MCF 10A (cell line): ENCODE results near the gene ZSWIM5. TPM values are rescaled to one million over a fixed set of nuclear protein-coding genes. Genes with fewer than 3 reads are reported as not detected.
"Not testable (repeated sequence)": the region's sequence is repeated elsewhere in the genome, so short reads cannot be mapped to it uniquely, and the experiment has no call there.

ENCODE experiments used
- BruUV-seq: library from RNA; stranded (reverse); fragments of 400-500 nt; replicated peaks from 2 replicates; lab custom pipeline; 2021; lab: Mats Ljungman, UMichigan
- CTCF ChIA-PET: fragments of 300-600 bp; sonication (Branson Sonifier 250); formaldehyde crosslinking; extraction: SDS; loops from one replicate; lab custom pipeline; 2021; ENCODE audit warnings: antibody characterized with exemption, inconsistent platforms; lab: Yijun Ruan, JAX
- POLR2A ChIA-PET: fragments of 300-600, 350-650 bp; sonication (Branson Sonifier 250); formaldehyde crosslinking; extraction: SDS; loops from one replicate; lab custom pipeline; 2020; ENCODE audit warnings: antibody characterized with exemption, inconsistent platforms; lab: Yijun Ruan, JAX
- DNase-seq: peaks from one replicate; pipeline ENCODE4 v3.0.0-alpha.2; 2018; ENCODE audit not compliant: unreplicated experiment
- H3K27ac Mint-ChIP-seq: one replicate; pipeline ENCODE4 v1.8.0; 2022; ENCODE audit warnings: mild to moderate bottlenecking, low read depth, mixed read lengths; ENCODE audit not compliant: unreplicated experiment
- H3K27me3 Mint-ChIP-seq: one replicate; pipeline ENCODE4 v1.8.0; 2022; ENCODE audit warnings: mixed read lengths; ENCODE audit not compliant: insufficient read depth, unreplicated experiment
- H3K36me3 Mint-ChIP-seq: one replicate; pipeline ENCODE4 v1.8.0; 2022; ENCODE audit warnings: mild to moderate bottlenecking, moderate library complexity, mixed read lengths; ENCODE audit not compliant: insufficient read depth, unreplicated experiment
- H3K4me1 Mint-ChIP-seq: one replicate; pipeline ENCODE4 v1.8.0; 2022; ENCODE audit warnings: mixed read lengths; ENCODE audit not compliant: insufficient read depth, unreplicated experiment
- H3K4me3 Mint-ChIP-seq: one replicate; pipeline ENCODE4 v1.8.0; 2022; ENCODE audit warnings: mild to moderate bottlenecking, moderate library complexity, mixed read lengths; ENCODE audit not compliant: unreplicated experiment
- H3K9me3 Mint-ChIP-seq: one replicate; pipeline ENCODE4 v1.8.0; 2022; ENCODE audit warnings: mixed read lengths; ENCODE audit not compliant: unreplicated experiment
- intact Hi-C: fragments of 100-400 bp; cut with micrococcal nuclease; formaldehyde crosslinking; loops from 2 replicates; pipeline ENCODE4 v1.14.1; 2022
- total RNA-seq: library from RNA; stranded (reverse); gene quantifications from 2 replicates; pipeline ENCODE4 v1.2.3, GENCODE V29; 2022
- TF ChIP-seq, protein P1 (sequence below): fragments of 200-600 bp; IDR thresholded peaks from one replicate; pipeline ENCODE4 v1.8.0; 2022; ENCODE audit warnings: antibody characterized with exemption, mild to moderate bottlenecking; ENCODE audit not compliant: unreplicated experiment

ZSWIM5 gene
- total RNA-seq, 1 experiment from 2014 or later = 0.14 TPM

DNA sequence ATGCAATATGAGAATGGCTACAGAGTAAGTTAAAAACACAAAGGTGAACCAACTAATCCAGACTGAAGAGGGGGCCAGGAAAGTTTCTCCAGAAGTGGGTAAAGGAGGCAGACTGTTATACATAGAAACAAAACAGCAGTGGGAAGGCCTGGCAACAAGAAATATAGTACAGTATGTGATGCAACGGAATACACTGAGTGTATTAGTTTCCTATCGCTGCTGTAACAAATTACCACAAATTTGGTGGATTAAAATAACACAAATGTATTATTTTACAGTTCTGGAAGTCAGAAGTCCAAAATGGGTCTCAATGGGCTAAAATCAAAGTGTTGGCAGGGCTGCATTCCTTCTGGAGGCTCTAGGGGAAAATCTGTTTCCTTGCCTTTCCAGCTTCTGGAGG, 95.2 kb downstream of the ZSWIM5 start:
- peaks cover 47% of the 10 kb centered on the region for H3K27me3 Mint-ChIP-seq
- CTCF ChIA-PET = no interaction called here
- no peaks in the 10 kb centered on the region for H3K9me3 Mint-ChIP-seq
- intact Hi-C loops = no loop called here
- POLR2A ChIA-PET = no interaction called here
- H3K36me3 Mint-ChIP-seq = no peaks in the 10 kb centered on the region
- no peak for DNase-seq
- no TSS peak for BruUV-seq
- H3K27ac Mint-ChIP-seq = no peak overlapping the region
- no peaks in the 10 kb centered on the region for H3K4me1 Mint-ChIP-seq
- H3K4me3 Mint-ChIP-seq = no peak overlapping the region
- TF ChIP-seq, protein P1, sequence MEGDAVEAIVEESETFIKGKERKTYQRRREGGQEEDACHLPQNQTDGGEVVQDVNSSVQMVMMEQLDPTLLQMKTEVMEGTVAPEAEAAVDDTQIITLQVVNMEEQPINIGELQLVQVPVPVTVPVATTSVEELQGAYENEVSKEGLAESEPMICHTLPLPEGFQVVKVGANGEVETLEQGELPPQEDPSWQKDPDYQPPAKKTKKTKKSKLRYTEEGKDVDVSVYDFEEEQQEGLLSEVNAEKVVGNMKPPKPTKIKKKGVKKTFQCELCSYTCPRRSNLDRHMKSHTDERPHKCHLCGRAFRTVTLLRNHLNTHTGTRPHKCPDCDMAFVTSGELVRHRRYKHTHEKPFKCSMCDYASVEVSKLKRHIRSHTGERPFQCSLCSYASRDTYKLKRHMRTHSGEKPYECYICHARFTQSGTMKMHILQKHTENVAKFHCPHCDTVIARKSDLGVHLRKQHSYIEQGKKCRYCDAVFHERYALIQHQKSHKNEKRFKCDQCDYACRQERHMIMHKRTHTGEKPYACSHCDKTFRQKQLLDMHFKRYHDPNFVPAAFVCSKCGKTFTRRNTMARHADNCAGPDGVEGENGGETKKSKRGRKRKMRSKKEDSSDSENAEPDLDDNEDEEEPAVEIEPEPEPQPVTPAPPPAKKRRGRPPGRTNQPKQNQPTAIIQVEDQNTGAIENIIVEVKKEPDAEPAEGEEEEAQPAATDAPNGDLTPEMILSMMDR = no peak

DNA sequence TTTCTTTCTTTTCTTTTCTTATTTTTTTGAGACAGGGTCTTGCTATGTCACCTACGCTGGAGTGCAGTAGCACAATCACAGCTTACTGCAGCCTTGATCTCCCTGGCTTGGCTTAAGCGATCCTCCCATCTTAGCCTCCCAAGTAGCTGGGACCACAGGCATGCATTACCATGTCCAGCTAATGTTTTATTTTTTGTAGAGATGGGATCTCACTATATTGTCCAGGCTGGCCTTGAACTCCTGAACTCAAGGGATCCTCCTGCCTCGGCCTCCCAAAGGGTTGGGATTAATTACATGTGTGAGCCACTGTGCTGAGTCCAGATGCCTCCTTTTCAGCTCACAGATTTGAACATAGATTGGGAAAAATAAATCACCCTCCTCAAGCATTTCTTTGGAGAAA, 98.6 kb downstream of the ZSWIM5 start:
- intact Hi-C loops = no loop called here
- Mint-ChIP-seq H3K4me3 (no peak overlapping the region), H3K27me3 (peaks cover 31% of the 10 kb centered on the region), H3K9me3 (no peaks in the 10 kb centered on the region), H3K4me1 (no peaks in the 10 kb centered on the region), H3K36me3 (no peaks in the 10 kb centered on the region), H3K27ac (no peak overlapping the region)
- CTCF ChIA-PET = interaction anchor here (0.6 kb wide), 1 partner anchor 1239 kb away, joined by 3 read pairs; no protein-coding TSS in a partner anchor
- POLR2A ChIA-PET = no interaction called here
- BruUV-seq = no TSS peak
- DNase-seq = no peak
- TF ChIP-seq, protein P1 = no peak

DNA sequence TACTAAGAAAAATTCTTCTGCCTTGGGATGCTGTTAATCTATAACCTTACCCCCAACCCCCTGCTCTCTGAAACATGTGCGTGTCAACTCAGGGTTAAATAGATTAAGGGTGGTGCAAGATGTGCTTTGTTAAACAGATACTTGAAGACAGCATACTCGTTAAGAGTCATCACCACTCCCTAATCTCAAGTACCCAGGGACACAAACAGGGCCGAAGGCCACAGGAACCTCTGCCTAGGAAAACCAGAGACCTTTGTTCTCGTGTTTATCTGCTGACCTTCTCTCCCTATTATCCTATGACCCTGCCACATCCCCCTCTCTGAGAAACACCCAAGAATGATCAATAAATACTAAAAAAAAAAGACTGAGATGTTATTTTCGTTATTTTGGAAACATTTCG, 99.5 kb downstream of the ZSWIM5 start:
- H3K36me3 Mint-ChIP-seq, H3K4me1 Mint-ChIP-seq, intact Hi-C loops, CTCF ChIA-PET, H3K4me3 Mint-ChIP-seq, DNase-seq, POLR2A ChIA-PET, H3K27ac Mint-ChIP-seq, BruUV-seq, H3K9me3 Mint-ChIP-seq: not testable (repeated sequence)
- H3K27me3 Mint-ChIP-seq = peaks cover 30% of the 10 kb centered on the region

DNA sequence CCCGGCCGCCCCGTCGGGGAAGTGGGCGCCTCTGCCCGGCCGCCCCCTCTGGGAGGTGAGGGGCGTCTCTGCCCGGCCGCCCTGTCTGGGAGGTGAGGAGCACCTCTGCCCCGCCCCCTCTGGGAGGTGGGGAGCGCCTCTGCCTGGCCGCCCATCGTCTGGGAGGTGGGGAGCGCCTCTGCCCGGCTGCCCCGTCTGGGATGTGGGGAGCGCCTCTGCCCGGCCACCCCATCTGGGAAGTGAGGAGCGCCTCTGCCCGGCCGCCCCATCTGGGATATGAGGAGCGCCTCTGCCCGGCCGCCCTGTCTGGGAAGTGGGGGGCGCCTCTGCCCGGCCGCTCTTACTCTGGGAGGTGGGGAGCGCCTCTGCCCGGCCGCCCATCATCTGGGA, 100.3 kb downstream of the ZSWIM5 start:
- POLR2A ChIA-PET, H3K4me1 Mint-ChIP-seq, H3K27ac Mint-ChIP-seq, BruUV-seq, CTCF ChIA-PET, H3K4me3 Mint-ChIP-seq, H3K9me3 Mint-ChIP-seq, DNase-seq, intact Hi-C loops, H3K36me3 Mint-ChIP-seq: not testable (repeated sequence)
- H3K27me3 Mint-ChIP-seq = peaks cover 27% of the 10 kb centered on the region

DNA sequence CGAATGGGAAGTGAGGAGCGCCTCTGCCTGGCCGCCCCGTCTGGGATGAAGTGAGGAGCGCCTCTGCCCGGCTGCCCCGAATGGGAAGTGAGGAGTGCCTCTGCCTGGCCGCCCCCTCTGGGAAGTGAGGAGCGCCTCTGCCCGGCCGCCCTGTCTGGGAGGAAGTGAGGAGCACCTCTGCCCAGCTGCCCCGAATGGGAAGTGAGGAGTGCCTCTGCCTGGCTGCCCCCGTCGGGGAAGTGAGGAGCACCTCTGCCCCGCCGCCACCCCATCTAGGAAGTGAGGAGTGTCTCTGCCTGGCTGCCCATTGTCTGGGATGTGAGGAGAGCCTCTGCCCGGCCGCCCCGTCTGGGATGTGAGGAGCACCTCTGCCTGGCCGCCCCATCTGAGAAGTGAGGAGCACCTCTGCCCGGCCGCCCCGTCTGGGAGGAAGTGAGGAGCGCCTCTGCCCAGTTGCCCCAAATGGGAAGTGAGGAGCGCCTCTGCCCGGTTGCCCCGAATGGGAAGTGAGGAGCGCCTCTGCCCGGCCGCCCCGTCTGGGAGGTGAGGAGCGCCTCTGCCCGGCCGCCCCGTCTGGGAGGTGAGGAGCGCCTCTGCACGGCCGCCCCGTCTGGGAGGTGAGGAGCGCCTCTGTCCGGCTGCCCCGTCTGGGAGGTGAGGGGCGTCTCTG, 100.8 kb downstream of the ZSWIM5 start:
- DNase-seq, intact Hi-C loops, CTCF ChIA-PET, H3K27ac Mint-ChIP-seq, H3K4me3 Mint-ChIP-seq, H3K4me1 Mint-ChIP-seq, BruUV-seq, H3K36me3 Mint-ChIP-seq, H3K9me3 Mint-ChIP-seq, POLR2A ChIA-PET: not testable (repeated sequence)
- H3K27me3 Mint-ChIP-seq = peaks cover 22% of the 10 kb centered on the region
